Smooth muscle cell (in vitro differentiated cells): ENCODE data around the gene ARFIP1. TPM values are rescaled to one million over a fixed set of nuclear protein-coding genes. Genes with fewer than 3 reads are reported as not detected.

Experiments
- DNase-seq: peaks from one replicate; lab custom pipeline; 2025; ENCODE audit not compliant: unreplicated experiment; lab: John Stamatoyannopoulos, UW
- H2AFZ ChIP-seq: fragments of 200-600 bp; sonication (generic); 2 replicates; pipeline ENCODE4 v1.6.0; 2016; ENCODE audit warnings: antibody characterized with exemption, low read depth, mild to moderate bottlenecking
- H3F3A ChIP-seq: fragments of 200-600 bp; sonication (generic); 2 replicates; pipeline ENCODE4 v1.6.0; 2017; ENCODE audit warnings: antibody characterized with exemption, low read depth
- H3K27ac ChIP-seq: fragments of 200-600 bp; sonication (generic); 2 replicates; pipeline ENCODE4 v1.5.1; 2016; ENCODE audit warnings: low read depth, mild to moderate bottlenecking
- H3K27me3 ChIP-seq: fragments of 200-600 bp; sonication (generic); 2 replicates; pipeline ENCODE4 v1.6.1; 2016; ENCODE audit warnings: low read depth, mild to moderate bottlenecking
- H3K36me3 ChIP-seq: fragments of 200-600 bp; sonication (generic); 2 replicates; pipeline ENCODE4 v1.5.1; 2016; ENCODE audit warnings: low read depth
- H3K4me1 ChIP-seq: fragments of 200-600 bp; sonication (generic); 2 replicates; pipeline ENCODE4 v1.5.1; 2016; ENCODE audit warnings: low read depth
- H3K4me2 ChIP-seq: fragments of 200-600 bp; sonication (generic); 2 replicates; pipeline ENCODE4 v1.6.0; 2016; ENCODE audit warnings: mild to moderate bottlenecking
- H3K4me3 ChIP-seq: fragments of 200-600 bp; sonication (generic); 2 replicates; pipeline ENCODE4 v1.5.1; 2016; ENCODE audit warnings: mild to moderate bottlenecking
- H3K79me2 ChIP-seq: fragments of 200-600 bp; sonication (generic); 2 replicates; pipeline ENCODE4 v1.6.0; 2016; ENCODE audit warnings: low read depth, mild to moderate bottlenecking
- H3K9ac ChIP-seq: fragments of 200-600 bp; sonication (generic); 2 replicates; pipeline ENCODE4 v1.6.0; 2016; ENCODE audit warnings: low read depth
- H3K9me3 ChIP-seq: fragments of 200-600 bp; sonication (generic); replicated peaks from 2 replicates; pipeline ENCODE4 v1.5.1; 2016; ENCODE audit warnings: low read depth
- H4K20me1 ChIP-seq: fragments of 200-600 bp; sonication (generic); 2 replicates; pipeline ENCODE4 v1.6.0; 2016; ENCODE audit warnings: low read depth
- WGBS: methylation state at CpG from one replicate; pipeline ENCODE4 v1.1.7; 2016; ENCODE audit warnings: low lambda C conversion rate; 5-methylcytosine and 5-hydroxymethylcytosine counted together
- polyA plus RNA-seq: library from polyadenylated mRNA; unstranded; fragments of >200 nt; fragmentation: Nextera tagmentation; extraction: Ambion mirVana; gene quantifications from 2 replicates; pipeline ENCODE4 v1.2.1, GENCODE V29; 2016
- total RNA-seq: library from RNA; depleted of rRNA; stranded (reverse); fragments of >200 nt; gene quantifications from 2 replicates; pipeline ENCODE4 v1.2.3, GENCODE V29; 2014
- TF ChIP-seq, protein P1 (sequence below): fragments of 200-600 bp; sonication (generic); IDR thresholded peaks from 2 replicates; pipeline ENCODE4 v1.5.1; 2017; ENCODE audit warnings: borderline replicate concordance, mild to moderate bottlenecking, antibody characterized with exemption; ENCODE audit not compliant: insufficient read depth, poor library complexity, severe bottlenecking

ARFIP1 gene
- total and polyA plus RNA-seq, 2 experiments from 2014 or later = 21.3 to 37.7 TPM

DNA sequence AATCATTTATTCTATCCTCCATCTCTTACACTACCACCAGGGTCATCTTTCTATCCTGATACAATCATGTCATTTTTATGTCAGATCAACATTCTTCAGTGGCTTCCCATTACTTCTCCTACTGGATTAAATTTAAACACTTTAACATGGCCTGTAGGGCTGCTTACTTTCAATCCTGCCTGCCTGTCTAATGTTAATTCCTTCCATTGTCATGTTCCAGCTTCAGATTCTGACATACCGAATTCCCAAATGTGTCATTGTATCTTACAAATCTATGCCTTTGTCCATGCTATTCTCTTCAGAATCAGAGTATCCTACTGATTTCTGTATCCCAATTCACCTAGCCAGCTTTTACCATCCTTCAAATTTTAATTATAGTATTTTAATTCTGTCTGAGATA, 106.4 kb downstream of the ARFIP1 start:
- no peak overlapping the region for H3K4me3 ChIP-seq
- TF ChIP-seq, protein P1, sequence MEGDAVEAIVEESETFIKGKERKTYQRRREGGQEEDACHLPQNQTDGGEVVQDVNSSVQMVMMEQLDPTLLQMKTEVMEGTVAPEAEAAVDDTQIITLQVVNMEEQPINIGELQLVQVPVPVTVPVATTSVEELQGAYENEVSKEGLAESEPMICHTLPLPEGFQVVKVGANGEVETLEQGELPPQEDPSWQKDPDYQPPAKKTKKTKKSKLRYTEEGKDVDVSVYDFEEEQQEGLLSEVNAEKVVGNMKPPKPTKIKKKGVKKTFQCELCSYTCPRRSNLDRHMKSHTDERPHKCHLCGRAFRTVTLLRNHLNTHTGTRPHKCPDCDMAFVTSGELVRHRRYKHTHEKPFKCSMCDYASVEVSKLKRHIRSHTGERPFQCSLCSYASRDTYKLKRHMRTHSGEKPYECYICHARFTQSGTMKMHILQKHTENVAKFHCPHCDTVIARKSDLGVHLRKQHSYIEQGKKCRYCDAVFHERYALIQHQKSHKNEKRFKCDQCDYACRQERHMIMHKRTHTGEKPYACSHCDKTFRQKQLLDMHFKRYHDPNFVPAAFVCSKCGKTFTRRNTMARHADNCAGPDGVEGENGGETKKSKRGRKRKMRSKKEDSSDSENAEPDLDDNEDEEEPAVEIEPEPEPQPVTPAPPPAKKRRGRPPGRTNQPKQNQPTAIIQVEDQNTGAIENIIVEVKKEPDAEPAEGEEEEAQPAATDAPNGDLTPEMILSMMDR = no peak
- no peak overlapping the region for H3K4me2 ChIP-seq
- H3K9me3 ChIP-seq = no peaks in the 10 kb centered on the region
- H4K20me1 ChIP-seq = no peaks in the 10 kb centered on the region
- peaks cover 10% of the 10 kb centered on the region for H3K4me1 ChIP-seq
- no peaks in the 10 kb centered on the region for H3K79me2 ChIP-seq
- 97% methylated on average over 1 of the region's 1 CpG for WGBS
- H3K9ac ChIP-seq = no peak overlapping the region
- H3K27ac ChIP-seq = no peak overlapping the region
- no peaks in the 10 kb centered on the region for H3F3A ChIP-seq
- no peak for DNase-seq
- no peak overlapping the region for H2AFZ ChIP-seq
- peaks cover 3% of the 10 kb centered on the region for H3K36me3 ChIP-seq
- no peaks in the 10 kb centered on the region for H3K27me3 ChIP-seq

- H3K36me3 ChIP-seq = peaks cover 3% of the 10 kb centered on the region
Observed at GRCh38 chr4:152887981-152888380, 108.2 kb downstream of the ARFIP1 start.

GRCh38 chr4:152892974-152893373, 113.2 kb downstream of the ARFIP1 start:
- no peak for DNase-seq
- H3K36me3 ChIP-seq = peaks cover 3% of the 10 kb centered on the region
- 94% methylated on average over 2 of the region's 2 CpGs for WGBS
- TF ChIP-seq, protein P1 = no peak
- H3K4me3 ChIP-seq = no peak overlapping the region
- H3K27me3 ChIP-seq = no peaks in the 10 kb centered on the region
- no peak overlapping the region for H2AFZ ChIP-seq
- H3F3A ChIP-seq = no peaks in the 10 kb centered on the region
- H3K9ac ChIP-seq = no peak overlapping the region
- no peak overlapping the region for H3K4me2 ChIP-seq
- H3K79me2 ChIP-seq = no peaks in the 10 kb centered on the region
- no peaks in the 10 kb centered on the region for H4K20me1 ChIP-seq
- no peaks in the 10 kb centered on the region for H3K9me3 ChIP-seq
- no peak overlapping the region for H3K27ac ChIP-seq
- no peaks in the 10 kb centered on the region for H3K4me1 ChIP-seq

More at GRCh38 chr4:152887981-152888380, 108.2 kb downstream of the ARFIP1 start:
- WGBS = 97% methylated on average over 6 of the region's 6 CpGs
- Histone ChIP-seq H3K9me3 (no peaks in the 10 kb centered on the region), H3K79me2 (no peaks in the 10 kb centered on the region), H3K4me2 (no peak overlapping the region), H3K9ac (no peak overlapping the region), H3K4me1 (peaks cover 10% of the 10 kb centered on the region), H3K27me3 (no peaks in the 10 kb centered on the region), H3F3A (no peaks in the 10 kb centered on the region), H3K27ac (no peak overlapping the region), H3K4me3 (no peak overlapping the region), H2AFZ (no peak overlapping the region), H4K20me1 (no peaks in the 10 kb centered on the region)
- TF ChIP-seq, protein P1 = no peak
- DNase-seq = no peak

- H3K9ac ChIP-seq = no peak overlapping the region
- no peaks in the 10 kb centered on the region for H3K79me2 ChIP-seq
- no peak overlapping the region for H2AFZ ChIP-seq
- no peak for DNase-seq
- H4K20me1 ChIP-seq = no peaks in the 10 kb centered on the region
- no peak overlapping the region for H3K4me2 ChIP-seq
- peak overlapping the region; percentile 14 for H3K27ac ChIP-seq
- H3K9me3 ChIP-seq = no peaks in the 10 kb centered on the region
- peaks cover 3% of the 10 kb centered on the region for H3K36me3 ChIP-seq
- no peaks in the 10 kb centered on the region for H3K27me3 ChIP-seq
- no peak overlapping the region for H3K4me3 ChIP-seq
- WGBS = 90% methylated on average over 1 of the region's 1 CpG
- no peaks in the 10 kb centered on the region for H3F3A ChIP-seq
- no peaks in the 10 kb centered on the region for H3K4me1 ChIP-seq
- TF ChIP-seq, protein P1 = no peak
Observed at GRCh38 chr4:152894673-152895072, 114.9 kb downstream of the ARFIP1 start.
